GM19238 (cell line): ENCODE measurements around the gene PTPN9.
"Not testable (repeated sequence)": the region's sequence is repeated elsewhere in the genome, so short reads cannot be mapped to it uniquely, and the experiment has no call there.

Experiments used
- DNase-seq: peaks from one replicate; pipeline ENCODE4 v3.0.0; 2011; ENCODE audit warnings: low spot score; ENCODE audit not compliant: insufficient read length

The PTPN9 gene

DNA sequence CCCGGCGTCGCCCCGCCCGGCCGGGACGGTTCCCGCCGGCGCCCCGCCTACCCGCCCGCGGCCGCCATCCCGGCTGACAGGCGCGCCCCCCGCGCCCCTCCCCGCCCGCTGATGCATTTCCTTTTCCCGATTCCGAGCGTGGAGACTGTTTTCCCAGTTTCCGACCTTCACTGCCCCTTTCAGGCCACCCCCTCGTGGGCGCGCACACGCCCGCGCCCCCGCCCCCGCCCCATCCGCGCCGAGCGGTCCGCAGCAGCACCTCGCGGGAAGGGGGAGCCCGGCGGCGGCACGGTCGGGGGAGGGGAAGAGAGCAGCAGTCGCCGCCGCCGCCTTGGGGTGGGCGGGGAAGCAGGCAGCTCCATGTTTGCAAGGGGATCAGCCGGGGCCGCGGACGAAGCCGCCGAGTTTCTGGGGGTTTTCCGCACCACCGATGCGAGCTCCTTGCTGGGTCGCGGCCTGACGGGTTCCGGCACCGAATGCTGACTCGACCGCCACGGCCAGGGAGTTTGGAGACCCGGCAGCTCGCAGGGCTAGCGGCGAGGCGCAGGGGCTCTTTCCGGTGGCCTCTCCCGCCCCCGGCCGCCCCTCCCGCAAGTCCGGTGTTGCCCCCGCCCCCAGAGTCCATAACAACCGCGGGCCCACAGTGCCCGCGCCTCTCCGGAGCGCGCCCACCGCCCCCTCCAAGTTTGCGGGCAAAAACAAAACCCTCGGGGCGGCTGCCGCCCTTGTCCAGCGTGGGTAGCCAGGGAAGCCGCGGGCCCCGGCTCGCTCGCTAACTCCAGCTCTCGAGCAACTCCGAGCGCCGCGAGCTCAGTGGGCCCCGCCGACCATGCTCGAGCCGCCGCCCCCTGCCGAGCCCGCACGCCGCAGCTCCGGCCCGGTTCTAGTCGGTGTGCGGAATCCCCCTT, 124.4 kb downstream of the PTPN9 start:
- DNase-seq = peak; percentile 44

DNA sequence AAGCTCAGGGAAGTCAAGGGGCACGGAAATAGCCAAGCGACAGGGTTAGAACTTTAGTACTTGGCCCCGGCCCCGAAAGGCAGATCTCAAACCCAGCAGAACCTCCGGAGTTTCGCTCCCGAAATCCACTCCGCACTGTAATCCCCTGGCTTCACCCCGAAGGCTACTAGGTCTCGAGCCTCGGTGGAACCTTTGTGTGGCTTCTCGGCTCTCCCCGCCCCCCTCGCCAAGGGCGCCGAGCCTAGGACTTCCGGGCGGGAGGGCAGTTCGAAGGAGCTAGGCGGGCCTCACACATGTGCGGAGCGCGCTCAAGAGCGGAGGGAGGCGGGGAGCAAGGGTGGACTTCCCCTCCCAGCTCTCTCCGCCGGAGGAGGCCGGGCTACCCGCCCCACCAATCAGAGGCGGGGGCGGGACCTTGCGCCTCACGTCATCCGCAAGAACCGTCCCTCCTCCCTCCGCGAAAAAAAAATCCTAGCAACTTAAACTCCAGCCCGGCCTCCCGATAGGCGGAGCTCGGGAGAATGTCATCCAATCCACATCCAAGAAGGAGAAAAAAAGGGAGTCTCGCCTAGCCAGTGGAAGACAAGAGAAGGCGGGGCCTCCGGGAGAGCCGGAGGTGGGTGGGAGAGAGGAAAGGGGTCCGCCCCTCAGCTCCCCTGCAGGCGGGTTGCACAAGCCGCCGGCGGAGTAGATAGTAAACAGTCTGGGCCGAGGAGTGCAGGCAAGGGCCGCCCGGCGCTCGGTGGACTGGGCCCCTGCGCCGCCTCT, 125.2 kb downstream of the PTPN9 start:
- peak; percentile 96 for DNase-seq

DNA sequence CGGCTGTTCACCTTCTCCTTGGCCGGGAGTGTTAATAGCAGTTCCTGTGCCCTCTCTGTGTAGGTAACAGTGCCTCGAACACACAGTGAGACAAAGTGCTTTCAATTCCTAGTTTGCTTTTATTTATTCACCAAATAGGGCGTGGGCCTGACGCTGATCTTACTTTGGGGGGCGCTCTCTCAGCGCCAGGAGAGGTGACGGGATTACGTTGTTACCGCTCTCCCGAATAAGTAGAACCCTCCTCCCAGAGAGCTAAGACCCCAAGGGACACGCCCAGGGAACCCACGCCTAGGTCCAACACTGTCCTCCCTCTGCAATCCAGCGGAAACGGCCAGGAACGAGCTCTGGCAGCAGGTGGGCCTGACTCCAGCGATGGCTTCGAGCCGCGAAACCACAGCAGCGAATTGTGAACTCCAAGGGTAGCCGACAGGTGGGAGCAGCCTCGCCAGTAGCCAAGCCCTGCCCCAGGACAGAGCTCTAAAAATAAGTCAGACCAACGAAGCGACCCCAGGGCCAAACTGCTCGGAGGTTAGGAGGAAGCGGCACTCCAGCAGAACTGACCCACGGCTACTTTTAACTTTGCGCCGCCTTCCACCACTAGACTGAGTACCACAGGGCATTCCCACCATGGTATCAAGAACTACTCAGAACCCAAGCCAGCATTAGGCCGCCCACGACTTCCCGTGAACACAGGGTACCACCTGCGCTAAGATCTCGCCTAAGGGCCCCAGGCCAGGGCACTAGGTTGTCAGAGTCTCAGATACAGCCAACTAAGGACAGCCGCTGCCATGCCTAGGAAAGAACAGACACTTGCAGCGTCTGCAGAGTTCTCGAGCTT, 126.0 kb downstream of the PTPN9 start:
- no peak for DNase-seq

DNA sequence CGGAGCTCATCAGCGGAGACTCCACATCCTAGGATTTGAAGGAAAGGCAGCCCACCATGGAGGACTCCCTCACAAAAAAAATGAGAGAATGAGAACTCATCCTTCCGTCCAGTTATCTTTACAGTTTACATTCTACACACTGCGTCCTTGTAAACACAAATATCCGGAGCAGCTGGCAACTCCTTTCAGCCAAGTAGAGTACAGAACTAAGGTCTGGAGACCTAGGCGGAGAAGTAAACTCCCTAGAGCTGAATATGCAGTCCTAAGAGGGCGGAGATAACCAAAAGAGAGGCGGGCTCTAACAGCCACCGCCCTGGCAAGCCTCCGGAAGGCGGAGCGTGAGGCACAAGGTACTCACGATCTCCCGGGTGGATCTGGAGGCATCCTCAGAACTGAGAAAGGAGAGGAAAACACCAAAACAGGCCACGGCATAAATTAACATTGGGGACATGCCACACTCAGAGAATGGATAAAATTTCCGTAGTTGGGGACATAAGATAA, 126.7 kb downstream of the PTPN9 start:
- DNase-seq = peak; percentile 37

GRCh38 chr15:75451674-75452363, 127.3 kb downstream of the PTPN9 start, which contains the start of gene SIN3A:
SIN3A (minus strand) TSS chr15:75451690; CDS start chr15:75430375, 21,315 bp downstream.
- DNase-seq = peak; percentile 61

DNA sequence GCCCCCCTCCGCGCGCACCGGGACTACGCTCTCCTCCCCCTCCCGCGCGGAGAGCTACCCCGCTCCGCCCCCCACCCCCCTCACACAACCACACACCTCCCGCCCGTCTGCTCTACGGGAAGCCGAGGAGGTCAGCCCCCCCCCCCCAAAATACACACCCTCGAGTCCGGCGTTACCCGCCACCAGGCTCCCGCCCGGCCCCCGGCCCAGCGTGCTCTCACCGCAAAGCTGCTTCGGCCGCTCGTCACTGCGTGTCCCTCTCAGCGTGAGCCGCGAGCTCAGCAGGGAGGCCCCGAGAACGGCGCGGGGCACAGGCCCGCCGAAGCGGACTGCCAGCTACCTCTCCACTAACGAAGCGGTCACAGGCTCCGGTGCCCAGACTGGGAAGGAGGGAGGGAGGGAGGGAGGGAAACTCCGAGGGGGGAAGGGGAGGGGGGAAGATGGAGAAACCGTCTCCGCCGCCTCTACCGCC, 127.9 kb downstream of the PTPN9 start:
- DNase-seq = no peak

- peak; percentile 60 for DNase-seq
Measured at GRCh38 chr15:75450307-75451201, 128.6 kb downstream of the PTPN9 start.

DNA sequence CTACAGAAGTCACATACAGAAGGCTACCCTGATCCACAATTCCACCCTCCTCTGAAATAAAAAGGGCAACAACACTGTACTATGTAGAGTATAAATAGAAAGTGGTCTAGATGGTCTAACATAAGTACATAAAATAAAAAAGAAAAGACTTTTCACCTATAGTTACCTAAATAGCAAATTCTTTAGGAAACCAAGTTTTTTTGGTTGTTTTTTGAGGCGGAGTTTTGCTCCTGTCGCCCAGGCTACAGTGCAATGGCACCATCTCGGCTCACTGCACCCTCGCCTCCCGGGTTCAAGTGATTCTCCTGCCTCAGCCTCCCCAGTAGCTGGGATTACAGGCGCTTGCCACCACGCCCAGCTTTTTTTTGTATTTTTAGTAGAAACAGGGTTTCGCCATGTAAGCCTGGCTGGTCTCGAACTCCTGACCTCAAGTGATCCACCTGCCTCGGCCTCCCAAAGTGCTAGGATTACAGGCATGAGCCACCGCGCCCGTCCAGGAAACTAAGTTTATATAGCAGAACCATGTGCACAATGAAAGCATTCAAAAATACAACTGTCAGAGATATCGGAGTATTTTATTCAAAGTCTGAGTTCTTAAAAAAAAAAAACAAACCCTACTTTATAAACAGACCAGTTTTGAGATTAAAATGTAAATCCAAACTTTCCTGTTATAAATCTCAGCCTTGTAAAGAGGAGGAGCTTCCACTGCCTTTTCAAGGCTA, 129.4 kb downstream of the PTPN9 start:
- DNase-seq = no peak

DNA sequence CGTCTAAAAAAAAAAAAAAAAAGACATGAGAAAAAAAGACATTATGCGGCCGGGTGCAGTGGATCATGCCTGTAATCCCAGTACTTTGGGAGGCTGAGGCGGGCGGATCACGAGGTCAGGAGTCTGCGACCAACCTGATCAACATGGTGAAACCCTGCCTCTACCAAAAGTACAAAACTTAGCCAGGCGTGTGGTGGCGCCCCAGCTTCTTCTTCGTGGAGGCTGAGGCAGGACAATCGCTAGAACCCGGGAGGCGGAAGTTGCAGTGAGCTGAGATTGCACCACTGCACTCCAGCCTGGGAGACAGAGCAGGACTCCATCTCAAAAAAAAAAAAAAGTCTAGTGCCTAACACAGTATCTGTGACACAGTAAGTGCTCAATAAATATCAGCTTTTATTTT, 130.9 kb downstream of the PTPN9 start:
- DNase-seq = not testable (repeated sequence)

DNA sequence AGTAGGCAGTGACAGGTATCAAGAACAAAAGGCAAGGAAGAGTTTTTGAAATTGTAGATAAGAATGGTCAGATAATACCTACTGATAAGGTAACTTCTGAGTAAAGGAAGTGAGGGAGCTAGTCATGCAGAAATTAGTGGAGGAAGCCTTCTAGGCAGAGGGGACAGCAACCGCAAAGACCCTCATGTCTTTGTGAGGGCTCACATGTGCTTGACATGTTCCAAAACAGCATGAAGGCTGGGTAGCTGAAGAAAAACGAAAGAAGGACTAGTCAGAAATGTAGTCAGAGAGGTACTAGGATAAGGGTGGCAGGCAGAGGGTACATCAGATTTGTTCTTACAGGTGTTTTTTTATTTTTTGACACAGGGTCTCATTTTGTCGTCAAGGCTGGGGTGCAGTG, 133.0 kb downstream of the PTPN9 start:
- DNase-seq = no peak

GRCh38 chr15:75445324-75445723, 133.8 kb downstream of the PTPN9 start:
- not testable (repeated sequence) for DNase-seq

DNA sequence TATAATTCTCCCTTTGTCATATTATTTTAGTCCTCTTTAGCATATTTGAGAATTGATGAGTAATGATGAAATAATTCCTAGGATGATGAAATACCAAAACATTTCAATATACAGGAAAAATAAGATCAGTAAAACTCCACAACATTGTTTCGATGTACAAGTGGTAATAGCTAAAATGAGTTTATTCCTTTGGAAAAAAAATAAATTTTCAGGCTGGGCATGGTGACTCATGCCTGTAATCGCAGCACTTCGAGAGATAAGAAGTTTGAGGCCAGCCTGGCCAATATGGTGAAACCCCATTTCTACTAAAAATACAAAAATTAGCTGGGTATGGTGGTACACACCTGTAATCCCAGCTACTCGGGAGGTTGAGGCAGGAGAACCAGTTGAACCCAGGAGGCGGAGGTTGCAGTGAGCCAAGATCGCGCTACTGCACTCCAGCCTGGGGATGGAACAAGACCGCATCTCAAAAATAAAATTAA, 135.1 kb downstream of the PTPN9 start:
- DNase-seq = not testable (repeated sequence)

- no peak for DNase-seq
Measured at GRCh38 chr15:75437721-75438120, 141.4 kb downstream of the PTPN9 start.

DNA sequence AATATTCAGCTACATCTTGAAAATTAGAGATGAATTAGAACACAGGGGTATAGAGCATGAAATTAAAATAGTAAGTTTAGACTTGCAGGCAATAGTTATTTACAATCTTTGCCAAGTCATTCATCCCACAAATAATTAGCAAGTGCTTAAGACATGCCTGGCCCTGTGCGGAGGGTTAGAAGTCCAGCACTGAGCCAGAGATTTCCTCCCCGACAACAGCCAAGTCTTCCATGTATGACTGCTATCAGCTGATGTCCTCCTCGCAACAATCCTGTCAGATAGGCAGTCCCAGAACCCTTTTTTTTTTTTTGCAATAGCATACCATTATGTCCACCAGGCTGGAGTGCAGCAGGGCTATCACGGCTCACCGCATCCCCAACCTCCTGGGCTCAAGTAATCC, 142.2 kb downstream of the PTPN9 start:
- no peak for DNase-seq

- DNase-seq = no peak
Measured at GRCh38 chr15:75431682-75432081, 147.4 kb downstream of the PTPN9 start.

DNA sequence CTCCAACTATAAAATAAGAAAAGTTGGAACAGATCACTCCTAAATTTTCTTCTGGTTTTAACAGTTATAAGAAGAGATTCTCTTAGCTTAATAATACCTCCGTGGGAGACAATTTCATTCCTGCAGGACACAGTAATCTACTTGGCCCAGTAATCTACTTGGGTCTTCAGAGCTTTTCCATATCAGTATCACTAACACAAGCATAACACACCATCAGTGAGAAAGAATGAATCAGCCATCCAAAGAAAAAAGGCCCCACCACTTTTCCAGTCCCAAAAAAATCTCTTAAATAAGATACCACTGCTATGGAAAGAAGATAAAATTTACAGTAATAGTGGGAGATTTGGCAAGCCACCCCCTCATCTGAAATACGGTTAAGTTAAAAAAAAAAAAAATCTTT, 147.8 kb downstream of the PTPN9 start:
- no peak for DNase-seq

DNA sequence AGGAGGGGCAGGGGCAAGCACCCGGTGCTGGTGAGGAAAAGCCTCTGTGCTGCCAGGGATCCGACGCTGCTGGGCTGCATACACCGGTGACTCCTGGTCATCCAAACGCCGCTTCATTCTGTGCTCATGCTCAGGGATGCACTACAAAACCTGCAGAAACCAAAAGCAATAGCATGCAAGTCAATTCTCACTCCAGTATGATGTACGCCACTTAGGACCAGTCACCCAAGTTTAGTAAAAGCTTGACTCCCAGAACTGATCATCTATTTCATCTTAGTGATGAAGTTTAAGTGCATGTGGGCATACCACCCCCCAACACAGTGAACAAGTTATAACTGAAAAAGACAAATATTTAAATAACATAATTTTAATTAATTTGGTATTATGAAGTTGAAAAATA, 148.9 kb downstream of the PTPN9 start:
- no peak for DNase-seq

DNA sequence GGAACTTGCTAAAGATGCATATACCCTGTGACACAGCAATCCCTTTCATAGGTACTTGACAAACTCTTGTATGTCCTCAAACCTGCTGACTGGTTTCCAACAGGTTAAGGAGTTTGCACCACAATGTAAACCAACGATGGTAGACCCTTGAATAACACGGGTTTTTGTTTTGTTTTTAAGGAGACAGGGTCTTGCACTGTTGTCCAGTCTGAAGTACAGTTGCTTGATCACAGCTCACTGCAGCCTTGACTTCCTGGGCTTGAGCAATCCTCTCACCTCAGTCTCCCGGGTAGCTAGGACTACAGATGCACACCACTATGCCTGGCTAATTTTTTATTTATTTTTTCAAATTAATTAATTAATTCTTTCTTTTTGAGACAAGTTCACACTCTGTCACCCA, 151.0 kb downstream of the PTPN9 start:
- no peak for DNase-seq
